Thoracic aorta (tissue), 2 donors: ENCODE measurements around the gene CDC42BPB. TPM values are rescaled to one million over a fixed set of nuclear protein-coding genes. Genes with fewer than 3 reads are reported as not detected.
A peak's percentile ranks its signal among the peaks of the same experiment; 100 is the strongest.

ENCODE experiments used
- ATAC-seq: fragments of 150-250 bp; one replicate; pipeline ENCODE4 v1.8.0; 2017; ENCODE audit warnings: low read depth; ENCODE audit not compliant: insufficient number of reproducible peaks, low FRiP score
- DNase-seq: peaks from one replicate; pipeline ENCODE4 v3.0.0-alpha.2; 2020; ENCODE audit warnings: low spot score
- H3K27ac ChIP-seq, 2 donors: fragments of 200-600 bp; sonication (generic); 1 replicate in 1 of 2; 2 replicates in 1 of 2; pipeline ENCODE4 v1.5.1; 2016; ENCODE audit warnings: mild to moderate bottlenecking in 2 of 2, moderate library complexity in 2 of 2
- H3K27me3 ChIP-seq: fragments of 200-600 bp; sonication (generic); replicated peaks from 2 replicates; pipeline ENCODE4 v1.6.0; 2016; ENCODE audit warnings: mild to moderate bottlenecking; ENCODE audit not compliant: insufficient read depth
- H3K36me3 ChIP-seq: fragments of 200-600 bp; sonication (generic); one replicate; pipeline ENCODE4 v1.5.1; 2016
- H3K4me1 ChIP-seq, 2 donors: fragments of 200-600 bp; sonication (generic); 1 replicate in 1 of 2; 2 replicates in 1 of 2; pipeline versions ENCODE4 v1.5.1 to v1.6.0; 2016; ENCODE audit warnings: low read depth in 2 of 2, mild to moderate bottlenecking in 1 of 2; ENCODE audit not compliant: control insufficient read depth in 1 of 2
- H3K4me3 ChIP-seq: fragments of 200-600 bp; sonication (generic); 2 replicates; pipeline ENCODE4 v1.5.1; 2016; ENCODE audit warnings: mild to moderate bottlenecking
- H3K9me3 ChIP-seq: fragments of 200-600 bp; sonication (generic); 2 replicates; pipeline ENCODE4 v1.5.1; 2016
- CTCF ChIP-seq: fragments of 200-600 bp; sonication (generic); IDR thresholded peaks from one replicate; pipeline ENCODE4 v1.5.1; 2019; ENCODE audit warnings: antibody characterized with exemption
- total RNA-seq, 2 donors: library from RNA; depleted of rRNA; stranded (reverse); fragments of >200 nt; gene quantifications; one replicate each; pipeline versions ENCODE4 v1.1.0 to v1.2.3, GENCODE V29; 2016

CDC42BPB gene
- total RNA-seq, 2 donors from 2014 or later, result 121 to 133 TPM

GRCh38 chr14:102952276-102952675 is 105.1 kb downstream of the CDC42BPB start:
- H3K27me3 ChIP-seq, result no peaks in the 10 kb centered on the region
- H3K9me3 ChIP-seq, result no peaks in the 10 kb centered on the region
- peaks cover 74% of the 10 kb centered on the region for H3K36me3 ChIP-seq
- H3K4me3 ChIP-seq, result no peak overlapping the region
- DNase-seq, result no peak
- H3K27ac ChIP-seq, result no peak overlapping the region
- no peak for TF ChIP-seq CTCF
- peaks cover 4 to 19% of the 10 kb centered on the region in 2 donors for H3K4me1 ChIP-seq
- no peak for ATAC-seq

DNA sequence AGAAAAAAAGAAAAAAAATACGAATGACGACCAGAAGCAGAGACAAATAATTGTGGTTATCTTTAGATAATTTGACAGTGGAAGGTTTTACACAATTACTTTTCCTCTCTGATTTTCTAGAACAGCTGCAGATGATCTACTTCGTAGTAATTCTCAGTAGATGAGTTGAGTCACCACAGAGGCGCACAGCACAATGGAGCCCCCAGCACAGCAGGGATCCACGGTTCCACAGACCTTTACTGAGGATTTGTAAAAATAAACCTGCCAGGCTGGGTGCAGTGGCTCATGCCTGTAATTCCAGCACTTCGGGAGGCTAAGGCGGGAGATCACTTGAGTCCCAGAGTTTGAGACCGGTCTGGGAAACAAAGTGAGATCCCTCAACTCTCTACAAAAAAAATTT is 105.5 kb downstream of the CDC42BPB start:
- peaks cover 4 to 19% of the 10 kb centered on the region in 2 donors for H3K4me1 ChIP-seq
- peaks cover 78% of the 10 kb centered on the region for H3K36me3 ChIP-seq

DNA sequence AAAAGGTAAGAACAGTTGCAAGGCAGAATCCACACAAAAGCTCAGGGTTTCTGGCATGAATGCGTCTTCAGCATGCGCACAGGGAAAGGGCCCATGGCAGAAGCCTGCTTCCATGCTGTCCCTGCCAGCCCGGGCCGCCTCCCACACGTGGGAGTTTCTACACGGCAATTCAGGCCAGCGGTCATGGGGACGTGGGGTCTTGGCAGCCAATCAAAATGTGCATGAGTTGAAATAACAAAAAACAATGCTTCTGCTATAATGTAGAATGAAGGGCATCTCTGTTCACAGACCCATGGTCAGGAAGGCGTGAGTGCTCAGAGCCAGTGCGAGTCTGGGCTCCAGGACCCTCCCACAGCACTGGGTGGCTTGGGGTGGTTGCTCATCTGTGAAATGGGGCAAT is 106.3 kb downstream of the CDC42BPB start:
- ATAC-seq (no peak), DNase-seq (no peak)
- H3K36me3 ChIP-seq, result peaks cover 80% of the 10 kb centered on the region
- H3K4me1 ChIP-seq, result peaks cover 4 to 19% of the 10 kb centered on the region in 2 donors
- no peak overlapping the region for H3K27ac ChIP-seq
- no peak overlapping the region for H3K4me3 ChIP-seq
- TF ChIP-seq CTCF, result no peak
- no peaks in the 10 kb centered on the region for H3K9me3 ChIP-seq
- no peaks in the 10 kb centered on the region for H3K27me3 ChIP-seq

More for the DNA sequence above, 105.5 kb downstream of the CDC42BPB start:
- Histone ChIP-seq H3K4me3 (no peak overlapping the region), H3K27me3 (no peaks in the 10 kb centered on the region), H3K9me3 (no peaks in the 10 kb centered on the region), H3K27ac (no peak overlapping the region)
- DNase-seq (no peak), ATAC-seq (no peak)
- TF ChIP-seq CTCF, result no peak

DNA sequence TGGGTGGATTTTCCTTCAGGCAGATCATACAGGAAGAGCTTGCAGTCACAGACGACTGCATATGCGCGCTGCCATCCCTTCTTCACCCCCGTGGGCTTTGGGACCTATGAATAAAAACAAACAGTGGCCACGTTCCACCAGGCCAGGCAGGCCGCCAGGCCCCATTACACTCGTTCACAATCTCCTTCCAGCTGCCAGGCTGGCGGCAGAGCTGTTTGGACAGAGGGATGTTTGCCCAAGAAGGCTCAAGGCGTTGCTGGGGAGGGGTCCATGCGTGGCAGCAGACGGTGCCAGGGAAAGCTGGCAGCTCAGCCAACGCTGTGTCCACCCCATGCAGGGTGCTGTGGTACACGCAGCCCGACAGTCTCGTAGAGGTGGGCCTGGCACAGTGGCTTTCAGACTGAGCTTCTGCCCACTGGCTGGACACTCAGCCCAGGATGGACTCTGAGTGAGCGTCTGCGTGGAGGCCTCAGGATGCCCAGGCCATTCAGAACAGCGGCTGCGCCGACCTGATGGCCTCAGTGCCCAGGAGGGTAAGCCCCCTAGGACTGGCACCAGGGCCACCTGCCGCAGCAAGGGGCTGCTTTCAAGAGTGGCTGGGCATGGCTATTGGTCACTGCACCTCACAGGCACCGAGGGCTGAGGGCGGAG is 107.4 kb downstream of the CDC42BPB start:
- Histone ChIP-seq H3K4me3 (no peak overlapping the region), H3K9me3 (no peaks in the 10 kb centered on the region), H3K4me1 (peaks cover 4 to 19% of the 10 kb centered on the region in 2 donors), H3K27me3 (no peaks in the 10 kb centered on the region), H3K27ac (no peak overlapping the region), H3K36me3 (peaks cover 84% of the 10 kb centered on the region)
- no peak for TF ChIP-seq CTCF
- DNase-seq (peak; percentile 28), ATAC-seq (no peak)

- Histone ChIP-seq H3K27ac (no peak overlapping the region), H3K4me1 (peaks cover 4 to 19% of the 10 kb centered on the region in 2 donors), H3K27me3 (no peaks in the 10 kb centered on the region), H3K9me3 (no peaks in the 10 kb centered on the region), H3K36me3 (peaks cover 85% of the 10 kb centered on the region), H3K4me3 (no peak overlapping the region)
- TF ChIP-seq CTCF, result no peak
- ATAC-seq (no peak), DNase-seq (no peak)
These were observed 108.1 kb downstream of the CDC42BPB start for GRCh38 chr14:102949062-102949800.
